NCI-H1694 treated with DMSO at 0.1 percent for 48 hours (cell line): ENCODE measurements around the gene ODF4.
A peak's percentile ranks its signal among the peaks of the same experiment; 100 is the strongest.
"Not testable (repeated sequence)": the region's sequence is repeated elsewhere in the genome, so short reads cannot be mapped to it uniquely, and the experiment has no call there.

Source experiments
- DNase-seq: peaks from one replicate; lab custom pipeline; 2025; lab: John Stamatoyannopoulos, UW

ODF4 gene

GRCh38 chr17:8369944-8370343, 30.3 kb downstream of the ODF4 start:
- DNase-seq = no peak

GRCh38 chr17:8371786-8372185, 32.1 kb downstream of the ODF4 start:
- no peak for DNase-seq

GRCh38 chr17:8372422-8372821, 32.8 kb downstream of the ODF4 start:
- no peak for DNase-seq

- not testable (repeated sequence) for DNase-seq
Measured at GRCh38 chr17:8373856-8374255, 34.2 kb downstream of the ODF4 start.

- DNase-seq = no peak
Measured at GRCh38 chr17:8375738-8376259, 36.2 kb downstream of the ODF4 start.

- DNase-seq = peak; percentile 88
Measured at GRCh38 chr17:8376271-8377067, 36.8 kb downstream of the ODF4 start, which contains the start of gene KRABD2. TSS of gene KRABD2 (minus strand) at chr17:8376704.

- DNase-seq = no peak
Measured at GRCh38 chr17:8377422-8377821, 37.8 kb downstream of the ODF4 start.

GRCh38 chr17:8378117-8378516, 38.5 kb downstream of the ODF4 start:
- not testable (repeated sequence) for DNase-seq

GRCh38 chr17:8380049-8380448, 40.4 kb downstream of the ODF4 start:
- no peak for DNase-seq

GRCh38 chr17:8382052-8382879, 42.6 kb downstream of the ODF4 start:
- peak; percentile 45 for DNase-seq

GRCh38 chr17:8382880-8383142, 43.2 kb downstream of the ODF4 start:
- no peak for DNase-seq

- peak; percentile 98 for DNase-seq
Measured at GRCh38 chr17:8383143-8383822, 43.6 kb downstream of the ODF4 start, which contains the start of gene RPL26. TSS of gene RPL26 (minus strand) at chr17:8383193. CDS start at chr17:8382310, 883 bp downstream.

GRCh38 chr17:8384801-8385378, 45.2 kb downstream of the ODF4 start:
- no peak for DNase-seq

GRCh38 chr17:8386841-8387240, 47.2 kb downstream of the ODF4 start:
- no peak for DNase-seq

- no peak for DNase-seq
Measured at GRCh38 chr17:8387914-8388651, 48.4 kb downstream of the ODF4 start.

- no peak for DNase-seq
Measured at GRCh38 chr17:8391711-8392110, 52.1 kb downstream of the ODF4 start.

GRCh38 chr17:8392274-8392673, 52.6 kb downstream of the ODF4 start:
- DNase-seq = no peak

GRCh38 chr17:8392674-8393469, 53.2 kb downstream of the ODF4 start:
- no peak for DNase-seq

- no peak for DNase-seq
Measured at GRCh38 chr17:8393470-8394231, 54.0 kb downstream of the ODF4 start.

GRCh38 chr17:8394497-8394896, 54.9 kb downstream of the ODF4 start:
- not testable (repeated sequence) for DNase-seq
